ENCODE data around the gene KIF5A.

- TF ChIP-seq CTCF (conservative IDR thresholded peaks at IDR 0.05 in 1 of 2, IDR thresholded peaks at IDR 0.05 in 1 of 2; ENCODE audit: extremely low read depth in 1 of 2, insufficient read depth in 1 of 2, low read depth in 1 of 2, low read length in 2 of 2) (no peak), EZH2 (IDR thresholded peaks at IDR 0.05; ENCODE audit: borderline replicate concordance, low read length) (no peak)
Measured at GRCh38 chr12:57541001-57541400, 8.8 kb upstream of the KIF5A start.

Measured in mammary epithelial cell (primary cell).